ENCODE measurements around the gene FXYD2.

The FXYD2 gene

DNA sequence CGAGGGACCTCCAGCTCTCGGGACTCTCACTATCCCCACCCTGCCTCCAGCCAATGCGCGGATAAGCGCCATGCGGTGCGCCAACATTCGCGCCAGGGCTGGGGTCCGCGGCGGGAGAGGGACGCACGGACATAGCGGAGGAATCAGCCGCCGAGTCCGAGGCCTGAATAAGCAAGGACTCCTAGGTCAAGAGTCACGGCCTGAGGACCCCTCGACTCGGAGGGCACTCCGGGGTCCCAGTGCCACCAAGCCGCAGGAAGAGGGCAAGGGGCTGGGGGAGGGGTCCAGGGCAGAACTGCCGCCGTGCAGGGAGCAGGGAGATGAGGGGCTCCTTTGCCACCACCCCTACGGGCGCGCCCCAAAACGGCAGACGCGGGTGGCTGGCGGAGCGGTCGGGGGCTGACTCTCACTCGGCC, 28.1 kb downstream of the FXYD2 start:
- no peak for DNase-seq (ENCODE audit: low read depth)

DNA sequence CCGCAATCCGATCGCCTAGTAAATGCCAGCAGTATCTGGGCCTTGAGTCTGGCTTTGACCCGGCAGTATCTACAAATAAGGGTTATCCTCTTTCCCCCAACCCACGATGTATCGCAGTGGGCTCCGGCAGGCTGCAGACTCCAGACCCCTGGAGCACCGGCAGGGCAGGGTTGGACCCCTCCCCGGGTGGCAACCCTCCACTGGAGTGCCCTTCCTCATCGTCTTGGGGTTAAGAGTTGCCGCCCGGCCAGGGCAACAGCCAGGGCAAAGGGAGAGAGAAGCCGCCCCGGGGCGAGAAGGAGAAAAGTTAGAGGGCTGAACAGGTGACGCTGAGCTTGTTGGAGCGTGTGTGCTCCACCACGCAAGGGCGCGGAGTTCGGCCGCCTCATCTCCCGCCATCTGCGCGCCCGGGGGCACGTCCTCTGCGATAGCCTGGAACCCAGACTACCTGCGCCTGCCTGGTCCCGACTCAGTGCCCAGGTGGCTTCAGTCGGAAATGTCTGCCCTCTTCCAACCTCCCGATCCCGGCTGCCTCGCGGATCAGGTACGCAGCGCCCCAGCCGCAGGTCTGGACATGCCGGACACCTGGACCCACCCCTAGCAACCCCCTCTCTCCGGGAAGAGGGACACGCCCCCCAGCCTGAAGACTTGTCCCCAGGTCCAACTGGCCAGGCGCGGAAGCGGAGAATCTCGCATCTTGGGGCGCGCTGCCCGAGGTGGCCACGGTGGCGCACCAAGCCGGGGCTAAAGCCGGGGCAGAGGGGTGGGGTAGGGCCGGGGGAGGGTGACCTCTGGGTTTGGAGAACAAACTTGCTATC, 28.7 kb downstream of the FXYD2 start:
- DNase-seq (ENCODE audit: low read depth), result no peak

DNA sequence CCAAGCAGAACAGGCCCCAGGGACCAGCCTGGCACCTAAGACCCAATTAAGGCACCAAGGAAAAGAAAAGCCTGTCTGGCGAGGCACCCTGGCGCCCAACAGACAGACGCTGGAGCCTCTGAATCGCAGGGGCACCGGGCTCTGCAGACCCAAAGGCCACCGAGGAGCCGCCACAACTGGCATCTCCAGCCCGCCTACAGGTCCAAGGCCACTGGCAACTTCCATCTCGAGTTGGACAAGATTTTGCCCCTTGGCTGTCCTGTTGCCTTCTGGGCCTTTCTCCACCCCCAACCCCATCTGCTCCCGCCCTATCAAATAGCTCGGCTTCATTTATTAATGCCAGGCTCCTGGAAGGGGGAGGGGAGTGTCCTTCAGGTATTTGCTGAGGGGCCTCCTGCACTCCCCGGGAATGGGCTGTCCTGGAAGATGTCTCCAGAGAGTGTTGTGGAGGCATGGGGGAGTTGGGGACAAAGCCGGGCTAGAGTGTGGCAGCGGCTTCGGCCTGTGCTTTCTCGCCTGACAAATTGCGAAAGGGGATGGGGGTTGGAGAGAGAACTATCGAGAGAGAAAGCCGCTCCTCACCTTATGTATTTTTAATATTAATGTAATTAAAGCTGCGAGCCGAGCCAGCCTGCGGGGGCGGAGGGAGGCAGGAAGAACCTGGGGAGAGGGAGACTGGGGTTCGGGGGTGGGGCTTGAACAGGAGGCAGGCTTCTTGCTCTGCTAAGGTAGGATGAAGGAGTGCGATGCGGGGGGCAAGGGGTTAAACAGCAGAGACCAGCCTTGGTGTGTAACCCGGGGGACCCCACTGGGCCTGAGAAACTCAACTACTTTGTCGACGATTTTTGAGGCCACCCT, 29.5 kb downstream of the FXYD2 start:
- no peak for DNase-seq (ENCODE audit: low read depth)

DNA sequence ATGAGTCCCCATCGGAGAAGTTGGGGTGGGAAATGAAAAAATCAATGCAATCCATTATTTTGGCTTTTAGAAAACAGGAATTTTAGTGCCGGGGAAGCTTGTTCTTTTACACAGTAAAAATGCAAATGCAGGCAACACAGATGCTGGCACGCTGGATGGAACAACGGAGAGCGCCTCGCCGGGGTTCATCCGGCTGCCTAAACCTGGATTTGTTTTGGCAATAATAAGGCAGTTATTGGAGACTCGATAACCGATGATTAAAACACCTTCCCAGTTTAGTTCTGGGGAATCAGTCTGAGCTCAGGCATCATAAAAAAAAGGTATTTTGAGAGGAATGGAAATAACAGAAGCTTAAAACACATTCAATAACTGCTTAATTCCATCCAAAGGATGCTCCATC, 30.4 kb downstream of the FXYD2 start:
- DNase-seq (ENCODE audit: low read depth), result no peak

DNA sequence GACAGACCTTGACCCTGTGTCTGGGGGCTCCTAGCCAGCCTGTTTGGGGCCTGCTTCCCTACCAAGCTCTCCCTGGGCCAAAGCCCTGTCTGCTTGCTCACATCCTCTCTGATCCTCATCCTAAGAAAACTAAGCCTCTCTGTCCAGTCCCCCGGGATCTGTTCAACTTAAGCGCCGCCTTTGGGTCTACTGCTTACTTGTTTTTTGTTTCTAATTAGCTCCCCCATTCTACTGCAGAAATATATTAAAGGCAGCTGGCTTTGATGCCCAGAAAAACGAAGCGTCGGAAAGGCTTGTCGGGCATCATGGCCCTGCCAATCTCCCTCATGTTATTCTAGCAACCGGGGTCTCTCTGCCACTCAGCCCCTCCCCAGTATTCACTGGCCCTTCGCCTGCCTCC, 31.0 kb downstream of the FXYD2 start:
- no peak for DNase-seq (ENCODE audit: low read depth)

DNA sequence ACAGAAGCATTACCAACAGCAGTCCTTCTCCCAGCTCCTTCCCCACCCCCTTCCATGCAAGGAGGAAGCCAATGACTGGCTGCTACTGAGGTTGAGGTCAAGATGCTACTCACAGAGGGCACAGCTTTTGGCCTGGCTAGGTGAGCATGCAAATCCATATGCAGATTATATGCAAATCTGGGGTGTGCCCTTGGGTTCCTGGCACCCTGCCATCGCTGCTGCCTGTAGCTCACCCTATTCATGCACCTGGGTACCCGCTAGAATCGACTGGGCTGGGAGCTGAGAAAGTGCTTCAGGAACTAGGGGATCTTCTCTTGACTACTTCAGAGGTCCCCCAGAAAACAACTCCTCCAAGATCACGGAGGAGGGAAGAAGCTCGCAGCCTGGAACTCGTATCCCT, 31.6 kb downstream of the FXYD2 start:
- no peak for DNase-seq (ENCODE audit: low read depth)

DNA sequence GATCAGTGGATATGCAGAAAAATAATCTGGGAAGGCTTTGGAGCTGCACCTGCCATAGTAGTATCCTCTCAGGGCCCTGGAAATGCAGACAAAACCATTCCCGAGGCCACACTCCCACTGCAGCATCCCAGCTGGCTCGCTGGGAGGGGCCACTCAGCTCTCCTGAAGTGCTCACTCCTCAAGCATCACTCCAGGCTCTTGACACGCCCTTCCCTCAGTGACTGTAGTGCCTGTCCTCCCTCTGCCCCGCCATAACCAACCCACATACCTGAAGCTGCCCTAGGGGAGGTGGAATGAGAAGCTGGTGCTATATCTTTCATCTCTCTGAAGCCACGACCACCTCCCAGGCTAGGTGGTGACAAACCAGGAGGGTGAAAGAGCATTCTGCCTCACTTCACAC, 32.3 kb downstream of the FXYD2 start:
- DNase-seq (ENCODE audit: low read depth), result no peak

DNA sequence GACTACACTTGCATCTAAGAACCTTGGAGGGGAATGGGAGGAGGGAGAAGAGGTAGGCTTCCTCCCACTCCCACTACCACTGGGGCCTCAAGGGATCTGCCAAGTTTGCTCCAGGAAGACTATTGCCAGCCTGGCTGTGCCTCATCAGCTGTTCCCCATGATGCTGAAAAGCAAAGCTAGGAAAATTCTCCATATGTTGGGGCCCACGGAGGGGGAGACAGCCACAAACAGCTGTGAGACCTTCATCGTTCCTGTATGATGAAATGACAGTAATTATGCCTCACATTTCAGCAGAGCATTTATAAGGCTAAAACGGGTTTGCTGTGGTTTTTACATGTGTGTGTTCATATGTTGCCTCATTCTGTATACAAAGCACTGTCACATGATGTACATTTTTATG, 34.3 kb downstream of the FXYD2 start:
- no peak for DNase-seq (ENCODE audit: low read depth)

DNA sequence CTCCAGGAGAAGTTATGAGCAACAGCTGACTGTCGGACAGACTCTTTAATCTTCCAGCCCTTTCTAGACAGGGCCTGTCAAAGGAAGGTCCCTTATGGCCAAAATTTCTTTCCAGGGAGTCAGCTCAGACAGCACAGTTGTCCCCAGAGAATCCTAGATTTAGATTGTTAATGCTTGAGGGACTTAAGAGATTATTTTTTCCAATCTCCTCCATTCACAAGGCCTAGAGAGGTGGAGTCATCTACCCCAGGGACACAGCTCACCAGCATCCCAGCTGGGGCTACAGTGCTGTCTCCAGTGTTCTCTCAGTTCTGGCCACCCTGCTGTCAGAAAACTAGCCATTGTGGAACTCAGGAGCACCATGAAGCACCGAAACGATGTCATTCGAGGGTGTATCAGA, 35.3 kb downstream of the FXYD2 start:
- no peak for DNase-seq (ENCODE audit: low read depth)

DNA sequence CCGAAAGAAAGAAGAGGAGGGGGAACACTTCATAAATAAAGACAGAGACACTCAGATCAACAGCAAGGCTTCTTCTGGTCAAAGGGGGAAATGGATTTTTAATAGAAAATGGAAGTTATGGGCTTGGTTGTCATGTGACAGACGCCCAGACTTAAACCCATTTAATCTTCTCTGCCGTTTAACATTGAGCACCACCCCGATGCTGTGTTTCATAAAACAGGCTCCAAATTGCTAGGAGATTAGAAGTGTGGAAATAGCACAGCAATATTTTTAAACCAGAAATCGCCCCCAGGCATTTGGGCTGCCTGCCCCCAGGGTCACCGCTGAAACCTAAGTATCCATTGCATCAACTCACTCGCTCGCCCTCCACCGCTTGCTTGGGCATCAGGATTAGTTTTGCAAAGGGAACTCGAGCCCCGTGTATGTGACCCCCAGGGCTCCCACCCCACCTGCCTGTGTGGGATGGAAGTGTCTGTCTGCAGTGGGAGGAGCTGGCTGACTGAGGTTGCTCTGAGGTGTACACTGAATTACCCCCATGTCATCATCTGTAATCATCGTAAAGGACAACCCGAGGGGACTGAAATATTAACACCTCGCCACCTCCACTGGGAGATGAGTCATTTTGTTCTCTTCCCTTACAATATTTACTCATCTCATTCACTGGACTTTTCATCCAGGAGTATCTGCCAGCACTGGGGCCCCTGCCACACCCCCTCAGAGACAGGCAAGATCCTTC, 38.2 kb downstream of the FXYD2 start:
- DNase-seq (ENCODE audit: low read depth), result no peak

DNA sequence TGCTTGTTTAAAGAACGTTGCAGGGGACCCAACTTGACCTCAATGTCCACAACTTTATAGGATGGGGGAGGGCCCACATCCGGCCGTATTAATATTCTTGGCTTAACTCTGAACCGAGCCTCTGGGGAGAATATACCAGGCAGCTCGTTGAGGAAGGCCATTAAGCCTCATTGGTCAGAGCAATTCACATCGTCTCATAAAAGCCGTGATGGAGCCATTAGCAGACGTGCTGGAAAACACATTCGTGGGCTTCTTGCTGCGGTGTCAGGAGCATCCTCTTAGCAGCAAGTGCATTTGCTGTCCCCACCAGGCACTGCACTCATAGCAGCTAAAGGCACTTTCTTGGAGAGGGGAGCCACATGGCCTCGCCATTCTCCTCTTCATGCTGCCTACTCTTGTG, 42.4 kb downstream of the FXYD2 start:
- no peak for DNase-seq (ENCODE audit: low read depth)

DNA sequence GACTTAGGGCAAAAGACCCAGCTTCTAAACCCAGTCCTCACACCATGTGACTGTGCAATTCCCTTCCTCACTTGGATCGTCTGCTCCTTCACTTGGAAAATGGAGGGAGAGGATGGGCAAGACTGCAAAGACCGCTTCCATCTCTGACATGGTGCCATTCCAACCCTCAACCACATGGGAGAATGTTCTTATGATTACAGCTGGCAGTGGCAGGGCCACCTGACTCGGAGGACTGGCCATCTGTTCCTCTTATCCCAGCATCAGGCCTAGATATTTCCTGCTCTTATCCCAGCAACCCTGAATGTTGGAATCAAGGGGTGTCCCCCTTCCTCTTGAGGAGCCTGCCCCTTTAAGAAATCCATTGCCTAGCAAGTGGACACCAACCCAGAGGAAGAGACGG, 42.9 kb downstream of the FXYD2 start:
- DNase-seq (ENCODE audit: low read depth), result no peak

DNA sequence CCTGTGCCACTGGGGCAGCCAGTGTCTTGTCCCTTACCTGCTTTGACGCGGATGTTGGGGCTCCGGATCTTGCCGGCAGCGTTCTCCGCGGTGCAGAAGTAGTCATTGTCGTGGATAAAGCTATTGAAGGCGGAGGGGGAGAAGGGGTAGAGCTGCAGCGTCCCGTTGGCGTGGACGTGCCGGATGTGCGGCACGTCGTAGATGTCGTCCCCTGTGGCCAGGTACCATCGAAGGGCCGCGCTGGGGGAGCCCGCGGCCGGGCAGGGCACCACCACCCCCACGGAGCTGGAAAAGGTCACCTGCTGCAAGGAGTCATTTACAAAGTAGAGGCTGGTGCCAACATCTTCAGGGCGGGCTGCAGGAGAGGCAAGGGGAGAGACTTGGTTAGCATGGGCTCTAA, 44.1 kb downstream of the FXYD2 start:
- no peak for DNase-seq (ENCODE audit: low read depth)

DNA sequence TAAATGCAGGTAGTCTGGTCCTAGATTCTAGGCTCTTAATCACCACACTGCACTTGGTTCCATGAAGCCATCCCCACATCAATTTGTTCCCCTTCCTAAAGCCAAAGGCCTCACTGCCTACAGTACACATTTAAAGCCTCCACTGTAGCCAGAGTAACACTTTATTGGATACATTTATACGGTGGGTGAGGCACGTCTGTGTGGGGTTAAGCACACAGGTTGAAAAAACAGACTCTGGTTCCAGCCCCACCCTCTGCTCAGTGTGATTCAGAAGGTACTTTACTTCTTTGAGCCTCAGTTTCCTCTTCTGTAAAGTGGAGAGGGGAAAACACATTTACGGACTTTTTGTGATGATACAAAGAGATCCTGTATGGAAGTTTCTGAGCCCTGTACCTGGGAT, 50.0 kb downstream of the FXYD2 start:
- no peak for DNase-seq (ENCODE audit: low read depth)

DNA sequence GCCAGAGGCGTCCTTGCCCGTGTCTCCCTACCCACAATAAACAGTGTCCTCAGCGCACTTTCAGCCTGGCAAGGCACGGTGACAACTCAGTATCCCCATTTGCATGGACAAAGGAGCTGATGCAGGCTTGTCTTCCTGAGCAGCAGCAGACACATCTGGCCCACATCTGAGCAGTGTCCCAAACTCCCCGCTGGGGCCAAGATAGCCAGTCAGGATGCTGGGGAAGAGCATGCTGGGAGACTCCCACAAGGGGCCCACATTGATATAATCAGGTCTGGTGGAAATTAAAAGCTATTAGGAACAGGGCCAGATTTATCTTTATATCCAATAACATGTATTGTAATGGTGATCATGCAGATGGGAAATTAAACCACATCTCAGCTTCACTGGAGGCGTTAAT, 52.2 kb downstream of the FXYD2 start:
- no peak for DNase-seq (ENCODE audit: low read depth)

DNA sequence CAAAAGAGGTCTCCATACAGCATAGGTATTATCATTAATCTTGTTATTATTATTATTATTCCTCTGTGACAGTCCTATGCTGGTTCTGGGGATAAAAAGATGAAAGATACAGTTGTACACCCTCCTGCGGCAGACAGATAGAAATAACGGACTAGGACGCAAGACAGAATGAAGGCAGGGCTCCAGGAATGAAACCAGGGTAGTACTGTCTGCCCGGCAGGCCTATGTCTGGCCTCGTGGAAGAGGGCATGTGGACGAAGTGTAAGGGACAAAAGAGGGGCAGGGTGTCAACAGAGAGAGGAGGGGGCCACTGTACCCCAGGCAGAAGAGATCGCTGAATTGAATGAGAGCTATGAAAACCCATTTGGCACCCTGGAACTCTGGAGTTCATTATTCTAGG, 52.7 kb downstream of the FXYD2 start:
- no peak for DNase-seq (ENCODE audit: low read depth)

DNA sequence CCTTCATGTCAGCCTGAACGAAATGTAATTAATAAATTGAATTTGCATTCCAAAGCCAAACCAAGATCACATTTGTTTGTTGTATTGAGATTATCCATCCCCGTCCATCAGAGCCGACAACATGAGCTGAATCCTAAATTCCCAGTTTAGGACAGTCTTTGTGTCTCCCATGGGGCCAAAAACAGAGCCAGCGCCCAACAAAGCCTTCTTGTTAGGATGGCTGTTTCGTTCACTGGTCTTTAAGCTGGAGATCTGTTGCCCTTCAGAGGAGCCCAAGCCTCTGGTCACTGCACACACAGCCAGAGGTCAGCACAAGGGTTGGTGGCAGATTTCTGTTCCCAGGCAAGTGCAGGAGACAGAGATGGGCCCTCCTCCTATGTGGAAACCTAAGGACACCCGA, 53.3 kb downstream of the FXYD2 start:
- no peak for DNase-seq (ENCODE audit: low read depth)

DNA sequence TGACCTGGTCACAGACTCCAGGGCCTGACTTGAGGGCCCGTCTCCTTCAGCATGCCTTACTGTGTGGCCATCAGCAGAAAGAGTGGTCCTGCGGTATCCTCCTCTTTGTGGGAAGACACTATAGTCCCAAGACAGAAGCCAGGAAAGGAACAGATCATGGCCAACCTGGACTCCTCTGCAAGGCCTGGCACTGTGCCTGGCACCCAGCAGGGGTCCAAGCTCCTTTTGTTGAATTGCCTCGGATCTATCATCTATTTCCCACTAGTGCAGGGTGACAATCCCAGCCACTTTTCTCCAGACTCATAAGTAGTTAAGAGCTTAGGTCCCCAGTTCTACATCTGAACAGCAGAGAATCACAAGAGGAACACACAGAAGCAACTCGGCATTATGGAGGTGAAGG, 54.5 kb downstream of the FXYD2 start:
- no peak for DNase-seq (ENCODE audit: low read depth)
